Right atrium auricular region (tissue), 2 donors: ENCODE measurements around the gene METRNL. TPM values are rescaled to one million over a fixed set of nuclear protein-coding genes. Genes with fewer than 3 reads are reported as not detected.
"Not testable (repeated sequence)": the region's sequence is repeated elsewhere in the genome, so short reads cannot be mapped to it uniquely, and the experiment has no call there.

ENCODE experiments used
- DNase-seq: peaks from one replicate; pipeline ENCODE4 v3.0.0-alpha.2; 2019; ENCODE audit warnings: low spot score
- H3K27ac ChIP-seq, 2 donors: fragments of 200-600 bp; sonication (generic); 1 replicate in 1 of 2; 2 replicates in 1 of 2; pipeline ENCODE4 v1.5.1; 2016 to 2019
- H3K27me3 ChIP-seq, 2 donors: fragments of 200-600 bp; sonication (generic); one replicate each; pipeline versions ENCODE4 v1.5.1 to v1.6.0; 2017 to 2019
- H3K36me3 ChIP-seq: fragments of 200-600 bp; sonication (generic); one replicate; pipeline ENCODE4 v1.5.1; 2016
- H3K4me1 ChIP-seq, 2 donors: fragments of 200-600 bp; sonication (generic); one replicate each; pipeline versions ENCODE4 v1.5.1 to v1.6.0; 2017 to 2019
- H3K4me3 ChIP-seq, 2 donors: fragments of 200-600 bp; sonication (generic); 1 replicate in 1 of 2; 2 replicates in 1 of 2; pipeline ENCODE4 v1.5.1; 2017 to 2019; ENCODE audit warnings: mild to moderate bottlenecking in 1 of 2, moderate library complexity in 1 of 2
- H3K9me3 ChIP-seq, 2 donors: fragments of 200-600 bp; sonication (generic); one replicate each; pipeline ENCODE4 v1.5.1; 2019
- total RNA-seq, 2 donors: library from RNA; depleted of rRNA; stranded (reverse); fragments of >200 nt; gene quantifications; one replicate each; pipeline ENCODE4 v1.1.0, GENCODE V29; 2016
- TF ChIP-seq, protein P1 (sequence below), 2 donors: fragments of 200-600 bp; sonication (generic); IDR thresholded peaks; one replicate each; pipeline ENCODE4 v1.5.1; 2019; ENCODE audit warnings: antibody characterized with exemption in 2 of 2

METRNL gene
- total RNA-seq, 2 donors from 2014 or later = 62.9 to 104 TPM

GRCh38 chr17:83064732-83065659, 14.4 kb upstream of the METRNL start:
- no peak overlapping the region for H3K27ac ChIP-seq
- no peaks in the 10 kb centered on the region for H3K4me1 ChIP-seq
- TF ChIP-seq, protein P1, sequence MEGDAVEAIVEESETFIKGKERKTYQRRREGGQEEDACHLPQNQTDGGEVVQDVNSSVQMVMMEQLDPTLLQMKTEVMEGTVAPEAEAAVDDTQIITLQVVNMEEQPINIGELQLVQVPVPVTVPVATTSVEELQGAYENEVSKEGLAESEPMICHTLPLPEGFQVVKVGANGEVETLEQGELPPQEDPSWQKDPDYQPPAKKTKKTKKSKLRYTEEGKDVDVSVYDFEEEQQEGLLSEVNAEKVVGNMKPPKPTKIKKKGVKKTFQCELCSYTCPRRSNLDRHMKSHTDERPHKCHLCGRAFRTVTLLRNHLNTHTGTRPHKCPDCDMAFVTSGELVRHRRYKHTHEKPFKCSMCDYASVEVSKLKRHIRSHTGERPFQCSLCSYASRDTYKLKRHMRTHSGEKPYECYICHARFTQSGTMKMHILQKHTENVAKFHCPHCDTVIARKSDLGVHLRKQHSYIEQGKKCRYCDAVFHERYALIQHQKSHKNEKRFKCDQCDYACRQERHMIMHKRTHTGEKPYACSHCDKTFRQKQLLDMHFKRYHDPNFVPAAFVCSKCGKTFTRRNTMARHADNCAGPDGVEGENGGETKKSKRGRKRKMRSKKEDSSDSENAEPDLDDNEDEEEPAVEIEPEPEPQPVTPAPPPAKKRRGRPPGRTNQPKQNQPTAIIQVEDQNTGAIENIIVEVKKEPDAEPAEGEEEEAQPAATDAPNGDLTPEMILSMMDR (IDR thresholded peaks at IDR 0.05) = no peak
- H3K4me3 ChIP-seq = no peak overlapping the region
- H3K27me3 ChIP-seq = no peaks in the 10 kb centered on the region
- no peaks in the 10 kb centered on the region for H3K36me3 ChIP-seq
- no peak for DNase-seq
- no peaks in the 10 kb centered on the region for H3K9me3 ChIP-seq

GRCh38 chr17:83065660-83066542, 13.5 kb upstream of the METRNL start:
- H3K36me3 ChIP-seq = no peaks in the 10 kb centered on the region
- H3K27ac ChIP-seq = no peak overlapping the region
- H3K4me1 ChIP-seq = no peaks in the 10 kb centered on the region
- H3K4me3 ChIP-seq = no peak overlapping the region
- H3K9me3 ChIP-seq = no peaks in the 10 kb centered on the region
- no peak for DNase-seq
- TF ChIP-seq, protein P1 (IDR thresholded peaks at IDR 0.05) = no peak
- no peaks in the 10 kb centered on the region for H3K27me3 ChIP-seq

DNA sequence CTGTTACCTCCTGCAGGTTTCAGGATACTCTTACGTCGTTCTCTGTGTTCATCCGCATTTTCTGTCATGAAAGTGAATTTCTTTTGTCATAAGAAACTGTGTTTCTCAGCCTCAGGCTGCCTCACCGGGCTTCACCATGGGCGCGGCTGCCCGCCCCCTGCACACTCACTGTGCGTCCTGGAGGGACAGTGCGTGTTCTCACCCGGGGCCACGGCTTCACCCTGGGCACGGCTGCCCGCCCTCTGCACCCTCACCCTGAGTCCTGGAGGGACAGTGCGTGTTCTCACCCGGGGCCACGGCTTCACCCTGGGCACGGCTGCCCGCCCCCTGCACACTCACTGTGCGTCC, 12.9 kb upstream of the METRNL start:
- H3K4me1 ChIP-seq, DNase-seq, H3K36me3 ChIP-seq: not testable (repeated sequence)

DNA sequence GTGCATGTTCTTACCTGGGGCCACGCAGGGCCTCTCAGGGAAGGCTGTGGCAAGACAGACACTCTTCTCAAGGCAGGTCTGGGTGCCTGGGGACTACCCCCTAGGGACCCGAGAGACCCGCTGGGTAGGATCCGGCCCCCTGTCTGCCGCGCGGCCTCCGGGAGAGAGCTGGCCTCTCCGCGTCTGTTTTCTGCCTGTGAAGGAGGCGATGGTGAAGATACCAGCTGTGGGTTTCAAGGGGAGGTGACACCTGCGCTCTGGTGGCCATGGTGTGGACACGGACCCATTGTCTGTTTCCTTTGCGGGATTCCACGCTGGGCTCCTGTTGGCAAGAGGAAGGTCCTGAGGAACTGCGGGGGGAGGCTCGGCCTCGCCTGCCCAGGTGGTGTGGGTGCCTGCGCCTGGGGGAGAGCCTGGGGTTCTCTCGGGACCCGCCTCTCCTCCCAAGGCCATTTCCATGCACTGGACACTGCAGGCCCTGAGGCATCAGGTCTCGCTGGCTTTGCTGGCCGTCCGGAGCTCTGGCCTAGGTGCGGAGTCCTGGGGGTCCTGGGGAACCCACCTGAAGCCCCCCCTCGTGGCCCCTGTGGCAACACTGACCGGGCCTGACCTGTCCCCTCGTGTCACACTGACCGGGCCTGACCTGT, 12.2 kb upstream of the METRNL start:
- TF ChIP-seq, protein P1 (IDR thresholded peaks at IDR 0.05) = no peak
- H3K27ac ChIP-seq = no peak overlapping the region
- DNase-seq = no peak
- H3K4me1 ChIP-seq = no peaks in the 10 kb centered on the region
- H3K4me3 ChIP-seq = no peak overlapping the region
- no peaks in the 10 kb centered on the region for H3K27me3 ChIP-seq
- no peaks in the 10 kb centered on the region for H3K36me3 ChIP-seq
- H3K9me3 ChIP-seq = no peaks in the 10 kb centered on the region

More for the DNA sequence above, 12.9 kb upstream of the METRNL start:
- H3K27me3 ChIP-seq, H3K9me3 ChIP-seq, H3K4me3 ChIP-seq, H3K27ac ChIP-seq: not testable (repeated sequence)

GRCh38 chr17:83067718-83068261, 11.6 kb upstream of the METRNL start:
- no peak for DNase-seq
- H3K27me3 ChIP-seq = no peaks in the 10 kb centered on the region

More at GRCh38 chr17:83067718-83068261, 11.6 kb upstream of the METRNL start:
- Histone ChIP-seq H3K4me1 (no peaks in the 10 kb centered on the region), H3K4me3 (no peak overlapping the region), H3K9me3 (no peaks in the 10 kb centered on the region), H3K27ac (no peak overlapping the region), H3K36me3 (no peaks in the 10 kb centered on the region)
- TF ChIP-seq, protein P1 (IDR thresholded peaks at IDR 0.05) = no peak
